ENCODE measurements around the gene CTNNA3.

DNA sequence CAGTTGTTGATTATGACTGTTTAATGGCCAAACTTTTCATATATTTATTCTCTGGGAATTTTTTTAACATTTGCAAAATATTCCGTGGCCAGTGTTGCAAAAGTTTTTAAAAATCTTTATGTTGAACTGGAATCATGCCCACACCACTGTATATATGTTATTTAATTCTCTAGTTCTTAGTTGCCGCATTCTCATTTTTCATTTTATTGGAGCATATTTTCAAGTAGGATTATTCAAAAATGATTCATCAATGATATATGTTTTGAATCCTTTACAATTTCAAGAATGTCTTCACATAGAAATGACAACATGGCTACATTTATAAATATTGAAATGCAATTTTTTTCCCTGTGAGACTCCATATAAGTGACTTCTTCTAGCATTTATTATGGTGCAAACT is 958.8 kb downstream of the CTNNA3 start:
- TF ChIP-seq POLR2A (IDR thresholded peaks at IDR 0.05): no peak
- TF ChIP-seq CTCF (IDR thresholded peaks at IDR 0.05): no peak

Measured in uterus (tissue), 2 donors.